Esophagus (tissue), 2 donors: ENCODE data around the gene CDCA4. TPM values are rescaled to one million over a fixed set of nuclear protein-coding genes. Genes with fewer than 3 reads are reported as not detected.

ENCODE experiments used
- H3K27ac ChIP-seq, 2 donors: one replicate each; pipeline ENCODE4 v1.5.1; 2013; ENCODE audit warnings: low read depth in 2 of 2, mild to moderate bottlenecking in 2 of 2, inconsistent platforms in 1 of 2, low read length in 1 of 2, moderate library complexity in 1 of 2
- H3K27me3 ChIP-seq, 2 donors: one replicate each; pipeline ENCODE4 v1.6.1; 2013; ENCODE audit warnings: low read length in 2 of 2, control low read depth in 1 of 2, mild to moderate bottlenecking in 1 of 2; ENCODE audit not compliant: insufficient read depth in 2 of 2, control insufficient read depth in 1 of 2
- H3K36me3 ChIP-seq, 2 donors: one replicate each; pipeline ENCODE4 v1.6.1; 2013; ENCODE audit warnings: low read length in 1 of 2; ENCODE audit not compliant: control insufficient read depth in 2 of 2, insufficient read depth in 2 of 2
- H3K4me1 ChIP-seq, 2 donors: one replicate each; pipeline ENCODE4 v1.6.1; 2013; ENCODE audit warnings: low read length in 1 of 2; ENCODE audit not compliant: control insufficient read depth in 2 of 2, insufficient read depth in 2 of 2
- H3K4me3 ChIP-seq, 2 donors: one replicate each; pipeline ENCODE4 v1.5.1; 2013; ENCODE audit warnings: low read length in 2 of 2, mild to moderate bottlenecking in 2 of 2, low read depth in 1 of 2, moderate library complexity in 1 of 2
- H3K9me3 ChIP-seq, 2 donors: one replicate each; pipeline ENCODE4 v1.6.1; 2013; ENCODE audit warnings: mild to moderate bottlenecking in 2 of 2, low read depth in 1 of 2, low read length in 1 of 2, moderate library complexity in 1 of 2; ENCODE audit not compliant: control insufficient read depth in 2 of 2, insufficient read depth in 1 of 2
- WGBS, 2 donors: extraction: QIAGEN DNeasy Blood & Tissue Kit; methylation state at CpG; one replicate each; pipeline ENCODE4 v1.1.7; 2013; 5-methylcytosine and 5-hydroxymethylcytosine counted together
- polyA plus RNA-seq, 2 donors: library from polyadenylated mRNA; stranded (reverse); fragments of 200-250 nt; gene quantifications; one replicate each; pipeline ENCODE4 v1.2.3, GENCODE V29; 2013
- donor health status: healthy with polysubstance abuse.
- donor health status: Bipolar disorder and iron deficiency.

The CDCA4 gene
- polyA plus RNA-seq, 2 donors = 23.5 to 24.7 TPM

DNA sequence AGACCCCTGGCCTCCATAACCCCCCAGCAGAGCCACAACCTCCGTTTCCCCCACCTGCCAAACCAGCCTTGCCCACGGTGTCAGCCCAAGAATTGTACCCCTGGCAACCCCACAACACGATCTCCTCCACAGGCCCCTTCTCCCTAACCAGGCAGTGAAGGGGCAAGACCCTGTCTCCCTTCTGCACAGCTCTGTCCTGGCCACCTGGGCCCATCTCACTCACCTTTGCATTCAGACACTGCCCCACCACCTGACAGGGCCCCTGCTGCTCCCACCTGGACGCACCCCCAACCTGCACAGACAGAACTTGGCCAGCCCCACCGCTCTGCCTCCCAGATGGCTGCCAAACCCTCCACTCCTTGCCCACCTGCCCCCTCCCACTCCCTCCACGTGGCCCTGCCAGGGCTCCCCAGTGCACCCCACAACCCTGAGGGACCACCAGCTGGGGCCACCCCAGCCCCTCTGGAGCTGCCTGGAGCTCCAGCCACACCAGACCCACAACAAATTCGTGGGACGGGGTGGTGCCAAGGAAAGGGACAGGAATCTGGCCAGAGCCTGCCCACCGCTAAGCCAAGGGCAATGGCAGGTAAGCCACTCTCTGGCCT lies 54.5 kb downstream of the CDCA4 start:
- H3K4me1 ChIP-seq = peaks cover 6 to 33% of the 10 kb centered on the region in 2 donors
- H3K4me3 ChIP-seq = peak overlapping the region; percentile 18 to 77

DNA sequence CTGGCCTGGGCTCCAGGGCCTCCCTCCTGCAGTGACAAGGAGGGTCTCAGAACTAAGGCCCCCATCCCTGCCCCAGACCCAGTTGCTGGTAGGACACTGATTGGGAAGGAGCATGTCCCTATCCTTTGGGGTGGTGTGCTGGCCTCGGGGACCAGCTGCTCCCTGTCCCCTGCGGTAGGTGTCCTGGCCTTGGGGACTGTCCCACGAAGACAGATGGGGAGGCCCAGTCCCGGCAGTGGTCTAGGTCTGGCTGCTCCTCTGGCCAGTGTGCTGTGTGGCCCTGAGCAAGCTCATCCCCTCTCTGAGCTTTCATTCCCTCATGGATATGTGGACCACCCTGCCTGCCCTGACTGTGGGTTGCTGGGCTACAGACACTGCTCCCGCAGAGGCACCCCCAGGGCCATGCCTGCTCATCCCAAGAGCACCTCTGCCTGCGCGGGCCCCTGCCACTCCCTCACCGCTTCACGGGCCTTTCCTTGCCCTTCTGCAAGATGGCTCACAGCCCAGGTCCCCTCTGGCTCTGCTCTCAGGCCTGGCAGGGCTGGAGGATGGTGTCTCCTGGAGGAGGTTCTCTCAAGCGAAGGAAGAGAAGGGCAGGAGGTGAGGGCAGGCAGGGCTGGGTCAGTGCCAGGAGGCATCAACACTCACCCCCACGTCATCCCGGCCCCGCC lies 55.2 kb downstream of the CDCA4 start:
- no peak overlapping the region for H3K4me3 ChIP-seq
- H3K27me3 ChIP-seq = no peaks in the 10 kb centered on the region
- peak overlapping the region; percentile 98 to 99 for H3K27ac ChIP-seq
- peaks cover 0 to 3% of the 10 kb centered on the region in 2 donors for H3K36me3 ChIP-seq
- no peaks in the 10 kb centered on the region for H3K9me3 ChIP-seq
- WGBS, 2 donors = 67 to 68% methylated on average over 13 of the region's 13 CpGs
- H3K4me1 ChIP-seq = peaks cover 6 to 28% of the 10 kb centered on the region in 2 donors

More for the DNA sequence above, 54.5 kb downstream of the CDCA4 start:
- Histone ChIP-seq H3K9me3 (no peaks in the 10 kb centered on the region), H3K36me3 (peaks cover 0 to 3% of the 10 kb centered on the region in 2 donors), H3K27me3 (no peaks in the 10 kb centered on the region), H3K27ac (peak overlapping the region; percentile 98 to 99)
- WGBS, 2 donors = 63 to 73% methylated on average over 9 of the region's 9 CpGs

DNA sequence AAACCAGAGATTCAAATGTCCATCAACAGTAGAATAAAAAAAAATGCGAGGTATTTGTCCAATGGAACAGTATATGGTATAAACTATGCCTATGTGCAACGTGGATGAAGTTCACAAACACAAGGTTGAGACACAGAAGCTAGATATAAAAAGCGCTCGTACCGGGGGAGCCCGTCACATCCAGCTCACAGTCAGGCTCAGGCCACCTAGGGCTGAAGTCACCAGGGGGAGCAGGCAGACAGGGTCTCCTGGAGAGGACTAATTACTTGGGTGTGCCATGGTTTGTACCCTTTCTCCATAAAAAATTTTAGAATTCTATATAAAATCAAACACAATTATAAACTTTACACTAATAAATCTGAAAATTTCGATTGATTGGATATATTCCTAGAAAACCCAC lies 56.3 kb downstream of the CDCA4 start:
- H3K4me3 ChIP-seq = no peak overlapping the region
- H3K4me1 ChIP-seq = peaks cover 4 to 22% of the 10 kb centered on the region in 2 donors
- 88 to 90% methylated on average over 7 of the region's 7 CpGs for WGBS, 2 donors
- H3K36me3 ChIP-seq = peaks cover 0 to 3% of the 10 kb centered on the region in 2 donors
- H3K9me3 ChIP-seq = no peaks in the 10 kb centered on the region
- H3K27ac ChIP-seq = no peak overlapping the region
- H3K27me3 ChIP-seq = no peaks in the 10 kb centered on the region

Other genes starting within 250 kb of the CDCA4 start
- 10 to 100 TPM; 62.6 to 62.9 TPM for gene AKT1, start 225.3 kb downstream of the CDCA4 start, polyA plus RNA-seq
- 1 to 10 TPM; 5.0 TPM for gene ZBTB42, start 220.0 kb downstream of the CDCA4 start, polyA plus RNA-seq
- gene CEP170B, start 155.8 kb downstream of the CDCA4 start, polyA plus RNA-seq = 10 to 100 TPM; 19.8 to 37.5 TPM
- under 1 TPM; 0.53 to 0.65 TPM for gene PLD4, start 96.2 kb downstream of the CDCA4 start, polyA plus RNA-seq
- 100 to 1,000 TPM in 1 of 2 donors, 10 to 100 TPM in 1; 67.4 to 104 TPM for gene AHNAK2, start 42.7 kb downstream of the CDCA4 start, polyA plus RNA-seq
- 1 to 10 TPM; 6.5 to 8.3 TPM for gene CLBA1, start 35.3 kb downstream of the CDCA4 start, polyA plus RNA-seq
- under 1 TPM; 0.42 to 0.47 TPM for gene GPR132, start 44.3 kb upstream of the CDCA4 start, polyA plus RNA-seq
- gene JAG2, start 147.7 kb upstream of the CDCA4 start, polyA plus RNA-seq = 10 to 100 TPM; 18.7 to 32.4 TPM
- gene NUDT14, start 160.2 kb upstream of the CDCA4 start, polyA plus RNA-seq = 10 to 100 TPM; 16.1 to 25.5 TPM
- gene BTBD6, start 227.4 kb upstream of the CDCA4 start, polyA plus RNA-seq = 10 to 100 TPM; 47.5 to 49.8 TPM